HepG2 (cell line): Measurements from ENCODE around the gene QDPR. TPM values are rescaled to one million over a fixed set of nuclear protein-coding genes. Genes with fewer than 3 reads are reported as not detected.

ENCODE experiments used
- ATAC-seq: fragments of 200-7000 bp; cut with Tn5 transposase; 3 replicates; pipeline ENCODE4 v1.9.1; 2020; ENCODE audit warnings: mild to moderate bottlenecking, moderate library complexity
- BruUV-seq: library from RNA; stranded (reverse); fragments of 400-500 nt; replicated peaks from 2 replicates; lab custom pipeline; 2021; lab: Mats Ljungman, UMichigan
- CTCF ChIA-PET: fragments of 300-600 bp; formaldehyde crosslinking; extraction: SDS; loops from one replicate; lab custom pipeline; 2021; ENCODE audit warnings: low total read pairs, inconsistent platforms, low intra/inter-chr PET ratio; lab: Yijun Ruan, JAX
- POLR2A ChIA-PET: fragments of 350-600 bp; sonication (Branson Sonifier 250); formaldehyde crosslinking; loops from one replicate; lab custom pipeline; 2020; ENCODE audit warnings: antibody characterized with exemption, inconsistent platforms; lab: Yijun Ruan, JAX
- DNase-seq: peaks from one replicate; pipeline ENCODE4 v3.0.0-alpha.2; 2015; ENCODE audit warnings: low spot score
- FAIRE-seq: peaks from 3 replicates; lab custom pipeline; 2011; peaks lifted over from hg19 to GRCh38; lab: Jason Lieb, UNC
- H2AFZ ChIP-seq: one replicate; pipeline ENCODE4 v1.6.1; 2011; ENCODE audit warnings: low read length, inconsistent platforms
- H3K27ac ChIP-seq: fragments of 300-600 bp; 3 replicates; pipeline ENCODE4 v1.8.0; 2011; ENCODE audit warnings: mixed run types, mild to moderate bottlenecking, mixed read lengths, low read length, inconsistent platforms; ENCODE audit not compliant: insufficient read depth; ENCODE audit errors: extremely low read length
- H3K27me3 ChIP-seq, 2 experiments: fragments of 200-600 bp in 1 of 2; 2 replicates in 1 of 2; 3 replicates in 1 of 2; pipeline versions ENCODE4 v1.6.0 to v1.8.0; 2011; ENCODE audit warnings: low read length in 2 of 2, mild to moderate bottlenecking in 2 of 2, moderate library complexity in 2 of 2, inconsistent platforms in 1 of 2; ENCODE audit not compliant: insufficient read depth in 2 of 2, control insufficient read depth in 1 of 2
- H3K36me3 ChIP-seq, 2 experiments: fragments of 200-600 bp in 1 of 2; replicated peaks in 1 of 2; 2 replicates in 1 of 2; 3 replicates in 1 of 2; pipeline versions ENCODE4 v1.5.1 to v1.8.0; 2011; ENCODE audit warnings: low read length in 2 of 2, inconsistent platforms in 1 of 2; ENCODE audit not compliant: insufficient read depth in 2 of 2, control insufficient read depth in 1 of 2
- H3K4me1 ChIP-seq: 2 replicates; pipeline ENCODE4 v1.5.1; 2012; ENCODE audit warnings: low read length, inconsistent platforms; ENCODE audit not compliant: insufficient read depth
- H3K4me2 ChIP-seq: 2 replicates; pipeline ENCODE4 v1.6.0; 2011; ENCODE audit warnings: low read depth, low read length, inconsistent platforms
- H3K4me3 ChIP-seq, 3 experiments: fragments of 200-600 bp in 1 of 3; sonication (generic), shearing (Covaris generic) in 1 of 3; replicated peaks in 1 of 3; 2 replicates each; pipeline ENCODE4 v1.5.1; 2011 to 2016; ENCODE audit warnings: low read length in 3 of 3, inconsistent platforms in 2 of 3, low read depth in 2 of 3, mild to moderate bottlenecking in 2 of 3, control low read depth in 1 of 3, mixed read lengths in 1 of 3; ENCODE audit not compliant: insufficient read depth in 1 of 3
- H3K79me2 ChIP-seq: one replicate; pipeline ENCODE4 v1.6.1; 2011; ENCODE audit warnings: low read length, inconsistent platforms; ENCODE audit not compliant: insufficient read depth
- H3K9ac ChIP-seq: 2 replicates; pipeline ENCODE4 v1.6.0; 2011; ENCODE audit warnings: mild to moderate bottlenecking, low read depth, low read length, inconsistent platforms; ENCODE audit not compliant: insufficient read depth
- H3K9me3 ChIP-seq: 2 replicates; pipeline ENCODE4 v1.5.1; 2012; ENCODE audit warnings: mild to moderate bottlenecking, low read length
- H4K20me1 ChIP-seq: 2 replicates; pipeline ENCODE4 v1.6.0; 2011; ENCODE audit warnings: inconsistent platforms, mild to moderate bottlenecking, low read length, moderate library complexity; ENCODE audit not compliant: insufficient read depth
- CREM ChIP-seq, 2 experiments: sonication (generic) in 1 of 2; formaldehyde crosslinking in 1 of 2; IDR thresholded peaks; 2 replicates each; pipeline versions ENCODE4 v1.4.0 to v1.6.1; 2016 to 2020; ENCODE audit warnings: antibody characterized with exemption in 1 of 2, mild to moderate bottlenecking in 1 of 2, missing genetic modification reagents in 1 of 2
- FOXK1 ChIP-seq: sonication (generic); formaldehyde crosslinking; IDR thresholded peaks from 2 replicates; pipeline ENCODE4 v1.4.0; 2020; ENCODE audit warnings: low read depth, missing genetic modification reagents, borderline replicate concordance
- FOXM1 ChIP-seq: sonication (generic); formaldehyde crosslinking; IDR thresholded peaks from 2 replicates; pipeline ENCODE4 v1.5.0; 2020; ENCODE audit warnings: missing genetic modification reagents
- KDM1A ChIP-seq: IDR thresholded peaks from 2 replicates; pipeline ENCODE4 v1.6.1; 2016; ENCODE audit warnings: missing compliant biosample characterization
- NCOR1 ChIP-seq: fragments of 200-600 bp; sonication (generic); IDR thresholded peaks from 2 replicates; pipeline ENCODE4 v1.7.0; 2017; ENCODE audit warnings: antibody characterized with exemption, low read length, borderline replicate concordance
- NKX3-1 ChIP-seq: sonication (generic); formaldehyde crosslinking; IDR thresholded peaks from 2 replicates; pipeline ENCODE4 v1.5.0; 2020; ENCODE audit warnings: missing genetic modification reagents
- NR2F2 ChIP-seq: IDR thresholded peaks from 2 replicates; pipeline ENCODE4 v1.6.1; 2012; ENCODE audit warnings: low read depth, inconsistent platforms, borderline replicate concordance
- RXRA ChIP-seq: sonication (generic); formaldehyde crosslinking; IDR thresholded peaks from 2 replicates; pipeline ENCODE4 v1.5.1; 2020; ENCODE audit warnings: missing genetic modification reagents
- SYNCRIP ChIP-seq: fragments of 200-400 bp; formaldehyde crosslinking; IDR thresholded peaks from 2 replicates; pipeline ENCODE4 v1.6.1; 2018; ENCODE audit warnings: mild to moderate bottlenecking, low read depth, low read length; ENCODE audit not compliant: insufficient read depth
- TBX2 ChIP-seq: sonication (generic); formaldehyde crosslinking; IDR thresholded peaks from 2 replicates; pipeline ENCODE4 v1.5.0; 2020; ENCODE audit warnings: missing genetic modification reagents, mild to moderate bottlenecking, borderline replicate concordance
- ZMYM3 ChIP-seq: sonication (generic); formaldehyde crosslinking; IDR thresholded peaks from 2 replicates; pipeline ENCODE4 v1.5.1; 2020; ENCODE audit warnings: mild to moderate bottlenecking, missing genetic modification reagents
- ZNF629 ChIP-seq: sonication (generic); formaldehyde crosslinking; conservative IDR thresholded peaks from 2 replicates; pipeline ENCODE4 v1.5.0; 2020; ENCODE audit warnings: missing genetic modification reagents
- ZNF746 ChIP-seq: sonication (generic); formaldehyde crosslinking; IDR thresholded peaks from 2 replicates; pipeline ENCODE4 v1.8.0; 2022; ENCODE audit warnings: mild to moderate bottlenecking, missing genetic modification reagents
- WGBS: methylation state at CpG from one replicate; pipeline ENCODE4 v1.1.6; 2017; ENCODE audit warnings: low lambda C conversion rate; 5-methylcytosine and 5-hydroxymethylcytosine counted together
- in situ Hi-C: cut with HindIII; loops from 2 replicates; pipeline ENCODE4 v1.10.0; 2017; ENCODE audit warnings: low pct_unique_long_range_greater_than_20kb; ENCODE audit not compliant: extremely low pct_ligation_motif_present
- intact Hi-C: fragments of 100-400 bp; cut with micrococcal nuclease; formaldehyde crosslinking; loops from one replicate; pipeline ENCODE4 v1.10.0; 2022; ENCODE audit not compliant: unreplicated experiment
- polyA plus RNA-seq, 8 experiments: library from polyadenylated mRNA; depleted of rRNA in 3 of 8; stranded (reverse) in 7 of 8; unstranded in 1 of 8; fragments of >200 nt; fragmentation: Illumina TruSeq in 4 of 8; extraction: Trizol in 4 of 8; gene quantifications; 2 replicates each; pipeline versions ENCODE4 v1.2.1 to v1.2.3, GENCODE V29; 2011 to 2016; ENCODE audit warnings: low read depth in 4 of 8, missing spikeins in 1 of 8, mixed read lengths in 1 of 8; ENCODE audit not compliant: insufficient read depth in 1 of 8
- total RNA-seq, 5 experiments: library from RNA; depleted of rRNA; stranded (reverse); fragments of >200 nt; fragmentation: Illumina TruSeq; extraction: Trizol; gene quantifications; 2 replicates each; pipeline ENCODE4 v1.2.3, GENCODE V29; 2016; ENCODE audit warnings: low read depth in 1 of 5
- TF ChIP-seq, protein P1 (sequence below): sonication (generic); formaldehyde crosslinking; IDR thresholded peaks from 2 replicates; pipeline ENCODE4 v1.4.0; 2020; ENCODE audit warnings: missing genetic modification reagents

QDPR gene
- total and polyA plus RNA-seq, 2 of the 13 experiments (the other 11 are each of a cell fraction or from before 2014, with no cell fraction given) = 9.9 to 95.5 TPM

DNA sequence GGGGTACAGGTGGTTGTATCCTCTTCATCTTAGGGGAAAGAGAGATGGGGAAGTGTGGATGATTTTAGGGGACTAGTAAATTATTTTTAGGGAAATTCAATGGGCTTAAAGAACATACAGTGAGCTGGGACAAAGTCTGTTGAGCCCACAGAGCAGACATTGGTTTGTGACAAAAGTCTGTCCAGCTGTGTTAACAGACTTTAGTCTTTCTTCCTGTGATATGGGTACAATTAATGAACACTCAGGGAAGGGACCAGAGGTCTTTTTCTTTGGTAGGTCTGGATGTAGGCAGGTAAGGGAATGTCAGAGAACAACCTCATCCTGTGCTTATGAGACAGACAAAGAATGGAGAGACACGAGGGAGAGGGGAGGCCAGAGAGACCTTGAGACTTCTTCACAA, 5.1 kb upstream of the QDPR start:
- no peak overlapping the region for H3K4me3 ChIP-seq
- H3K79me2 ChIP-seq = no peaks in the 10 kb centered on the region
- peak overlapping the region; percentile 49 for H2AFZ ChIP-seq
- TF ChIP-seq KDM1A (CRISPR knock-in tag) (0 out of 2 replicates have a peak, but pooled peaks have one; percentile 32), SYNCRIP (no peak), ZMYM3 (CRISPR knock-in tag) (peak; percentile 66; the same call in 1 of the 2 replicates), ZNF629 (CRISPR knock-in tag) (peak; percentile 93)
- WGBS = 7% methylated on average over 1 of the region's 1 CpG
- in situ Hi-C loops (no loop called here), intact Hi-C loops (loop anchor here (1.0 to 10.0 kb wide), 2 partner anchors 13 to 118 kb away; no protein-coding TSS in a partner anchor)
- no peaks in the 10 kb centered on the region for H4K20me1 ChIP-seq
- FAIRE-seq = no peak
- H3K4me1 ChIP-seq = peaks cover 61% of the 10 kb centered on the region
- ChIA-PET POLR2A (no interaction called here), CTCF (no interaction called here)
- no peaks in the 10 kb centered on the region for H3K36me3 ChIP-seq
- no peaks in the 10 kb centered on the region for H3K9me3 ChIP-seq
- H3K27me3 ChIP-seq = no peaks in the 10 kb centered on the region; a peak in 1 of 5 replicates
- H3K27ac ChIP-seq = no peak overlapping the region
- ATAC-seq = no peak
- BruUV-seq = no TSS peak
- H3K4me2 ChIP-seq = peak overlapping the region; percentile 71; the same call in 1 of the 2 replicates
- DNase-seq = no peak
- H3K9ac ChIP-seq = no peak overlapping the region

DNA sequence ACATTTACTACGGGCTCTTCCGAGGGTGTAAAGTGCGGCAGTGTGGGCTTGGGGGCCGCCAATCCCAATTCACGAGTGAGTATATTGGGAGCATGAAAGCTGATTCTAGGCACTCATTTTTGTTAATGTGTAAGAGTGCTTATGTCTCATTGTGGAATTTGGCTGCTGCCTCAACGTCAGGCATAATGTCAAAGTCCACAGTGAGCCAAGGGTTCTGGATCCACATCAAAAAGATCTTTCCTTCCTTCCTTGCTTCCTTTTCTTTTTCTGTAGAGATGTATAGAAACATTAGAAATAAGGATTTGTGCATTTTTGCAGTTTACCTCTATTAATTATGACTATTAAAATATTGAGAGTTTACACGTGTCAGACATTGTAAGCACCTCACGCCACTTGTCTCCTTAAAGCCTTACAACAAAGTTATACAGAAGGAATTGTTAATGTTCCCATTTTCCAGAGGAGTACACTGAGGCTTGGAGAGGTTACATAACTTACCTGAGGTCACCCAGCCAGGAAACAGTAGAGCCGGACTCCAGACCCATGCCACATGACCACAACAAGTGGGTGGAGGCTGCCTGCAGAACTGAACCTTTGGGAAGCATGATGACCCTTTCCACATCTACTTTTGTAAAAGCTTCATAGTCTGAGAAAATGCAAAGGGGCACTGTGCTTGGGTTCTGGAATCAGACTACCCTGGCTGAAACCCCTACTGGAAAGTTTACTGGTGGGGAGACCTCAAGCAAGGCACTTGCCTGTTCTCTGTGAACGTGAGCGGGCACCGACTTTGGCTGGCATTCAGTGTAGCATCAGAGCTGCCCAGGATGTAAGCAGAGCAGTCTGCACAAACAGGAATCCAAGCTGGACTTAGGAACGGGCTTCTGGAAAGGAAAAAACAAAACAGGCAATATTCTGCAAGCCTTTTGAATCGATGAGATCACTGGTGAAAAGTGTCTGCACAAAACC, 3.8 kb upstream of the QDPR start:
- ChIA-PET POLR2A (no interaction called here), CTCF (no interaction called here)
- FAIRE-seq (peak; percentile 18), ATAC-seq (peak; percentile 24), DNase-seq (peak; percentile 41)
- H3K4me2 ChIP-seq = peak overlapping the region; percentile 71
- BruUV-seq = no TSS peak
- peak overlapping the region; percentile 48; the same call in 1 of the 2 replicates for H3K9ac ChIP-seq
- peaks cover under 1% of the 10 kb centered on the region; the same call in 1 of the 2 replicates for H4K20me1 ChIP-seq
- H3K36me3 ChIP-seq = no peaks in the 10 kb centered on the region
- no peaks in the 10 kb centered on the region; a peak in 1 of 5 replicates for H3K27me3 ChIP-seq
- no peak overlapping the region for H2AFZ ChIP-seq
- H3K4me3 ChIP-seq = peak overlapping the region; percentile 17 to 54 (median 22)
- H3K4me1 ChIP-seq = peaks cover 62% of the 10 kb centered on the region
- intact Hi-C loops = loop anchor here (1.0 to 10.0 kb wide), 2 partner anchors 15 to 119 kb away; no protein-coding TSS in a partner anchor
- no peaks in the 10 kb centered on the region for H3K9me3 ChIP-seq
- 11% methylated on average over 11 of the region's 14 CpGs for WGBS
- H3K27ac ChIP-seq = peak overlapping the region; percentile 27
- peaks cover 9% of the 10 kb centered on the region for H3K79me2 ChIP-seq
- in situ Hi-C loops = no loop called here
- TF ChIP-seq KDM1A (CRISPR knock-in tag) = peak; percentile 93
- TF ChIP-seq NR2F2 = 0 out of 2 replicates have a peak, but pooled peaks have one; percentile 24
- no peak for TF ChIP-seq RXRA (CRISPR knock-in tag)
- peak; percentile 30; the same call in 1 of the 2 replicates for TF ChIP-seq FOXK1
- peak; percentile 62; the same call in 1 of the 2 replicates for TF ChIP-seq NCOR1
- TF ChIP-seq NKX3-1 (CRISPR knock-in tag) = no peak
- 0 out of 2 replicates have a peak, but pooled peaks have one; percentile 30 for TF ChIP-seq CREM (IDR thresholded peaks at IDR 0.05)
- TF ChIP-seq CREM (CRISPR knock-in tag; IDR thresholded peaks at IDR 0.05) = no peak
- TF ChIP-seq ZNF746 = no peak
- TF ChIP-seq TBX2 = no peak
- TF ChIP-seq, protein P1, sequence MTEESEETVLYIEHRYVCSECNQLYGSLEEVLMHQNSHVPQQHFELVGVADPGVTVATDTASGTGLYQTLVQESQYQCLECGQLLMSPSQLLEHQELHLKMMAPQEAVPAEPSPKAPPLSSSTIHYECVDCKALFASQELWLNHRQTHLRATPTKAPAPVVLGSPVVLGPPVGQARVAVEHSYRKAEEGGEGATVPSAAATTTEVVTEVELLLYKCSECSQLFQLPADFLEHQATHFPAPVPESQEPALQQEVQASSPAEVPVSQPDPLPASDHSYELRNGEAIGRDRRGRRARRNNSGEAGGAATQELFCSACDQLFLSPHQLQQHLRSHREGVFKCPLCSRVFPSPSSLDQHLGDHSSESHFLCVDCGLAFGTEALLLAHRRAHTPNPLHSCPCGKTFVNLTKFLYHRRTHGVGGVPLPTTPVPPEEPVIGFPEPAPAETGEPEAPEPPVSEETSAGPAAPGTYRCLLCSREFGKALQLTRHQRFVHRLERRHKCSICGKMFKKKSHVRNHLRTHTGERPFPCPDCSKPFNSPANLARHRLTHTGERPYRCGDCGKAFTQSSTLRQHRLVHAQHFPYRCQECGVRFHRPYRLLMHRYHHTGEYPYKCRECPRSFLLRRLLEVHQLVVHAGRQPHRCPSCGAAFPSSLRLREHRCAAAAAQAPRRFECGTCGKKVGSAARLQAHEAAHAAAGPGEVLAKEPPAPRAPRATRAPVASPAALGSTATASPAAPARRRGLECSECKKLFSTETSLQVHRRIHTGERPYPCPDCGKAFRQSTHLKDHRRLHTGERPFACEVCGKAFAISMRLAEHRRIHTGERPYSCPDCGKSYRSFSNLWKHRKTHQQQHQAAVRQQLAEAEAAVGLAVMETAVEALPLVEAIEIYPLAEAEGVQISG = no peak
- TF ChIP-seq FOXM1 = no peak
